HEK293 (cell line): Measurements from ENCODE around the gene ZNF229.
A peak's percentile ranks its signal among the peaks of the same experiment; 100 is the strongest.

Experiments used
- IKZF3 ChIP-seq: fragments of 450-650 bp; IDR thresholded peaks from 2 replicates; pipeline ENCODE4 v1.5.0; 2018; ENCODE audit warnings: missing biosample characterization, mild to moderate bottlenecking, missing genetic modification characterization, moderate library complexity
- KLF7 ChIP-seq: fragments of 450-650 bp; formaldehyde crosslinking; IDR thresholded peaks from 2 replicates; pipeline ENCODE4 v1.5.1; 2016; ENCODE audit warnings: missing biosample characterization, missing genetic modification characterization, borderline replicate concordance
- MEIS1 ChIP-seq: sonication (generic); formaldehyde crosslinking; IDR thresholded peaks from 2 replicates; pipeline ENCODE4 v1.8.1; 2022; ENCODE audit warnings: missing genetic modification reagents, mild to moderate bottlenecking, borderline replicate concordance
- OVOL3 ChIP-seq: fragments of 450-650 bp; formaldehyde crosslinking; IDR thresholded peaks from 2 replicates; pipeline ENCODE4 v1.5.1; 2016; ENCODE audit warnings: missing biosample characterization, missing genetic modification characterization
- REPIN1 ChIP-seq: fragments of 450-650 bp; formaldehyde crosslinking; IDR thresholded peaks from 2 replicates; pipeline ENCODE4 v1.5.1; 2017; ENCODE audit warnings: missing biosample characterization, missing genetic modification characterization, low read depth
- SP7 ChIP-seq: fragments of 450-650 bp; formaldehyde crosslinking; IDR thresholded peaks from 2 replicates; pipeline ENCODE4 v1.5.1; 2016; ENCODE audit warnings: missing biosample characterization, missing genetic modification characterization
- ZBTB20 ChIP-seq: fragments of 450-650 bp; formaldehyde crosslinking; IDR thresholded peaks from 2 replicates; pipeline ENCODE4 v1.5.1; 2016; ENCODE audit warnings: missing biosample characterization, missing genetic modification characterization
- ZBTB48 ChIP-seq: fragments of 450-650 bp; formaldehyde crosslinking; IDR thresholded peaks from 2 replicates; pipeline ENCODE4 v1.5.1; 2016; ENCODE audit warnings: missing biosample characterization, missing genetic modification characterization
- ZBTB8A ChIP-seq: fragments of 450-650 bp; formaldehyde crosslinking; IDR thresholded peaks from 2 replicates; pipeline ENCODE4 v1.5.1; 2016; ENCODE audit warnings: missing biosample characterization, missing genetic modification characterization
- ZFP37 ChIP-seq: fragments of 450-650 bp; formaldehyde crosslinking; IDR thresholded peaks from 2 replicates; pipeline ENCODE4 v1.5.1; 2016; ENCODE audit warnings: missing biosample characterization, missing genetic modification characterization
- ZNF10 ChIP-seq: fragments of 450-650 bp; formaldehyde crosslinking; IDR thresholded peaks from 2 replicates; pipeline ENCODE4 v1.5.1; 2017; ENCODE audit warnings: missing biosample characterization, missing genetic modification characterization
- ZNF155 ChIP-seq: fragments of 450-650 bp; formaldehyde crosslinking; IDR thresholded peaks from 2 replicates; pipeline ENCODE4 v1.5.1; 2016; ENCODE audit warnings: missing biosample characterization, missing genetic modification characterization
- ZNF16 ChIP-seq: fragments of 450-650 bp; formaldehyde crosslinking; IDR thresholded peaks from 2 replicates; pipeline ENCODE4 v1.5.1; 2016; ENCODE audit warnings: low read depth, missing biosample characterization, missing genetic modification characterization
- ZNF175 ChIP-seq: fragments of 450-650 bp; formaldehyde crosslinking; IDR thresholded peaks from 2 replicates; pipeline ENCODE4 v1.5.1; 2016; ENCODE audit warnings: missing biosample characterization, missing genetic modification characterization
- ZNF19 ChIP-seq: fragments of 450-650 bp; formaldehyde crosslinking; IDR thresholded peaks from 2 replicates; pipeline ENCODE4; 2016; ENCODE audit warnings: missing biosample characterization, missing genetic modification characterization, low read depth
- ZNF221 ChIP-seq: fragments of 450-650 bp; formaldehyde crosslinking; IDR thresholded peaks from 2 replicates; pipeline ENCODE4 v1.5.1; 2017; ENCODE audit warnings: missing biosample characterization, missing genetic modification characterization, borderline replicate concordance
- ZNF239 ChIP-seq: fragments of 450-650 bp; formaldehyde crosslinking; IDR thresholded peaks from 2 replicates; pipeline ENCODE4 v1.5.1; 2016; ENCODE audit warnings: missing biosample characterization, missing genetic modification characterization
- ZNF404 ChIP-seq: fragments of 450-650 bp; formaldehyde crosslinking; IDR thresholded peaks from 2 replicates; pipeline ENCODE4 v1.5.1; 2017; ENCODE audit warnings: missing biosample characterization, missing genetic modification characterization
- ZNF433 ChIP-seq: fragments of 450-650 bp; formaldehyde crosslinking; IDR thresholded peaks from 2 replicates; pipeline ENCODE4 v1.5.1; 2016; ENCODE audit warnings: missing biosample characterization, missing genetic modification characterization, low read depth
- ZNF501 ChIP-seq: fragments of 450-650 bp; formaldehyde crosslinking; IDR thresholded peaks from 2 replicates; pipeline ENCODE4 v1.5.1; 2016; ENCODE audit warnings: missing biosample characterization, missing genetic modification characterization
- ZNF571 ChIP-seq: fragments of 450-650 bp; formaldehyde crosslinking; IDR thresholded peaks from 2 replicates; pipeline ENCODE4 v1.5.0; 2017; ENCODE audit warnings: missing biosample characterization, missing genetic modification characterization
- ZNF677 ChIP-seq: fragments of 450-650 bp; IDR thresholded peaks from 2 replicates; pipeline ENCODE4 v1.5.0; 2018; ENCODE audit warnings: missing biosample characterization, mild to moderate bottlenecking, missing genetic modification characterization, moderate library complexity
- ZNF792 ChIP-seq: fragments of 450-650 bp; formaldehyde crosslinking; IDR thresholded peaks from 2 replicates; pipeline ENCODE4 v1.5.1; 2016; ENCODE audit warnings: missing biosample characterization, missing genetic modification characterization
- ZNF830 ChIP-seq: fragments of 450-650 bp; IDR thresholded peaks from 2 replicates; pipeline ENCODE4 v1.5.0; 2018; ENCODE audit warnings: missing biosample characterization, missing genetic modification characterization, low read depth, mild to moderate bottlenecking, moderate library complexity
- ZSCAN16 ChIP-seq: fragments of 450-650 bp; formaldehyde crosslinking; IDR thresholded peaks from 2 replicates; pipeline ENCODE4 v1.5.1; 2016; ENCODE audit warnings: missing biosample characterization, missing genetic modification characterization
- ZSCAN23 ChIP-seq: fragments of 450-650 bp; formaldehyde crosslinking; IDR thresholded peaks from 2 replicates; pipeline ENCODE4 v1.5.1; 2016; ENCODE audit warnings: missing biosample characterization, missing genetic modification characterization
- TF ChIP-seq, protein P1 (sequence below): fragments of 450-650 bp; formaldehyde crosslinking; IDR thresholded peaks from 2 replicates; pipeline ENCODE4 v1.5.1; 2016; ENCODE audit warnings: missing biosample characterization, missing genetic modification characterization
- TF ChIP-seq, protein P2 (sequence below): fragments of 450-650 bp; IDR thresholded peaks from 2 replicates; pipeline ENCODE4 v1.5.1; 2018; ENCODE audit warnings: missing biosample characterization, missing genetic modification characterization
- TF ChIP-seq, protein P3 (sequence below): fragments of 450-650 bp; formaldehyde crosslinking; IDR thresholded peaks from 2 replicates; pipeline ENCODE4 v1.5.1; 2016; ENCODE audit warnings: missing biosample characterization, missing genetic modification characterization
- TF ChIP-seq, protein P4 (sequence below): fragments of 450-650 bp; formaldehyde crosslinking; IDR thresholded peaks from 2 replicates; pipeline ENCODE4 v1.5.1; 2016; ENCODE audit warnings: missing biosample characterization, missing genetic modification characterization
- TF ChIP-seq, protein P5 (sequence below): fragments of 450-650 bp; formaldehyde crosslinking; IDR thresholded peaks from 2 replicates; pipeline ENCODE4 v1.5.1; 2016; ENCODE audit warnings: missing biosample characterization, missing genetic modification characterization

Gene ZNF229

DNA sequence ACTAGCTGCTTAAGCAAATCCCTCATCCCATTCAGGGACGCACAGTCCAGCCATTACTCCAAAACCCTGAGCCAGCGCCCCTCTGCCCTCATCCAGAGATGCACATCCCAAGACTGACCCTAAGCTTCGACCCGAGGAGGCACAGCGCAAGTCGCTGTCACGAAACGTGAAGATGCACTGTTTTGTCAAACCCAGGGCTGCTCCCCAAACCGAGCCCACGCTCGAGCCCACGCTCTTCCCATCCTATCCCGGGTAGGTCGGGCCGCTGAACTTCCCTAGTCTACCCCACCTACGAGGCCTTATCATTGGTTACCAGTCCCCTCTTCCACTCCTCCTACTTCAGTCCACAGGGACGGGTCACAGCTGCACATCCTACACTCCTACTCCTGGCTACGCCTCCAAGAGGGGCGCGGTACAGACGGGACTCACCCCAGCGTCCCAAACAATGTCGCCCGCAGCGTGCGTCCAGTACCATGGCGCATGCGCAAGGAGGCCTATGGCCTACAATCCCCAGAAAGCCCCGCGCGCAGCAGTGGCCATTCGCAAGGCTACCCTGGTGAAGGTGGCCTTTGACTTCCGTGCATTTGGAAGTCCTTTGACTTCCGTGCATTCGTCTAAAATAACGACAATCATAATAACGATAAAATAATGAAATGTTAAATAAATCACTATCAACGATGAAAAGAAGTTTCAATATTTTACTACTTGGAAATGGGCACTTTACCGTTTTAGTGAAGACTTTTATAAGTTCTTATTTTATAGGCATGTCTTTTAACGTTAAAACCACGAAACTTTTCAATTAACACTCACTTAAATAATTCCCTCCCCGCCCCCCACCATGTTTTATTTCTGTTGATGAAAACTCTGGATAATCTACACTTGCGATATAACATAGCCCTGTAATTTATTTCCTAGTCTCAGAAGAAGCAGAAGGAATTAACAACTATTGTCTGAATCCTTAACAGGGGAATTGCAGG lies 46.8 kb downstream of the ZNF229 start, which contains the start of gene ZNF285 (continued):
- TF ChIP-seq ZSCAN16 (tag by site-specific recombination) (no peak), ZBTB8A (tag by site-specific recombination) (no peak), ZNF19 (tag by site-specific recombination) (no peak), ZBTB20 (peak; percentile 72), ZNF433 (tag by site-specific recombination) (no peak), REPIN1 (tag by site-specific recombination) (no peak), ZSCAN23 (tag by site-specific recombination) (no peak), ZNF175 (tag by site-specific recombination) (no peak), ZNF830 (no peak), ZNF792 (tag by site-specific recombination) (no peak), MEIS1 (no peak), ZNF677 (tag by site-specific recombination) (no peak), ZFP37 (tag by site-specific recombination) (no peak), ZNF501 (tag by site-specific recombination) (no peak), ZNF221 (no peak), IKZF3 (tag by site-specific recombination) (no peak), ZNF16 (tag by site-specific recombination) (no peak), ZNF239 (tag by site-specific recombination) (no peak), ZNF571 (tag by site-specific recombination) (no peak), KLF7 (no peak), ZBTB48 (peak; percentile 63; the same call in 1 of the 2 replicates), ZNF10 (tag by site-specific recombination) (peak; percentile 75), SP7 (tag by site-specific recombination) (0 out of 2 replicates have a peak, but pooled peaks have one; percentile 19), ZNF155 (tag by site-specific recombination) (no peak), ZNF404 (tag by site-specific recombination) (no peak), OVOL3 (tag by site-specific recombination) (no peak)
- TF ChIP-seq, protein P1, sequence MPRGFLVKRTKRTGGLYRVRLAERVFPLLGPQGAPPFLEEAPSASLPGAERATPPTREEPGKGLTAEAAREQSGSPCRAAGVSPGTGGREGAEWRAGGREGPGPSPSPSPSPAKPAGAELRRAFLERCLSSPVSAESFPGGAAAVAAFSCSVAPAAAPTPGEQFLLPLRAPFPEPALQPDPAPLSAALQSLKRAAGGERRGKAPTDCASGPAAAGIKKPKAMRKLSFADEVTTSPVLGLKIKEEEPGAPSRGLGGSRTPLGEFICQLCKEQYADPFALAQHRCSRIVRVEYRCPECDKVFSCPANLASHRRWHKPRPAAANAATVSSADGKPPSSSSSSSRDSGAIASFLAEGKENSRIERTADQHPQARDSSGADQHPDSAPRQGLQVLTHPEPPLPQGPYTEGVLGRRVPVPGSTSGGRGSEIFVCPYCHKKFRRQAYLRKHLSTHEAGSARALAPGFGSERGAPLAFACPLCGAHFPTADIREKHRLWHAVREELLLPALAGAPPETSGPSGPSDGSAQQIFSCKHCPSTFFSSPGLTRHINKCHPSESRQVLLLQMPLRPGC (tag by site-specific recombination): no peak
- TF ChIP-seq, protein P2, sequence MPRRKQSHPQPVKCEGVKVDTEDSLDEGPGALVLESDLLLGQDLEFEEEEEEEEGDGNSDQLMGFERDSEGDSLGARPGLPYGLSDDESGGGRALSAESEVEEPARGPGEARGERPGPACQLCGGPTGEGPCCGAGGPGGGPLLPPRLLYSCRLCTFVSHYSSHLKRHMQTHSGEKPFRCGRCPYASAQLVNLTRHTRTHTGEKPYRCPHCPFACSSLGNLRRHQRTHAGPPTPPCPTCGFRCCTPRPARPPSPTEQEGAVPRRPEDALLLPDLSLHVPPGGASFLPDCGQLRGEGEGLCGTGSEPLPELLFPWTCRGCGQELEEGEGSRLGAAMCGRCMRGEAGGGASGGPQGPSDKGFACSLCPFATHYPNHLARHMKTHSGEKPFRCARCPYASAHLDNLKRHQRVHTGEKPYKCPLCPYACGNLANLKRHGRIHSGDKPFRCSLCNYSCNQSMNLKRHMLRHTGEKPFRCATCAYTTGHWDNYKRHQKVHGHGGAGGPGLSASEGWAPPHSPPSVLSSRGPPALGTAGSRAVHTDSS: peak; percentile 70
- TF ChIP-seq, protein P3, sequence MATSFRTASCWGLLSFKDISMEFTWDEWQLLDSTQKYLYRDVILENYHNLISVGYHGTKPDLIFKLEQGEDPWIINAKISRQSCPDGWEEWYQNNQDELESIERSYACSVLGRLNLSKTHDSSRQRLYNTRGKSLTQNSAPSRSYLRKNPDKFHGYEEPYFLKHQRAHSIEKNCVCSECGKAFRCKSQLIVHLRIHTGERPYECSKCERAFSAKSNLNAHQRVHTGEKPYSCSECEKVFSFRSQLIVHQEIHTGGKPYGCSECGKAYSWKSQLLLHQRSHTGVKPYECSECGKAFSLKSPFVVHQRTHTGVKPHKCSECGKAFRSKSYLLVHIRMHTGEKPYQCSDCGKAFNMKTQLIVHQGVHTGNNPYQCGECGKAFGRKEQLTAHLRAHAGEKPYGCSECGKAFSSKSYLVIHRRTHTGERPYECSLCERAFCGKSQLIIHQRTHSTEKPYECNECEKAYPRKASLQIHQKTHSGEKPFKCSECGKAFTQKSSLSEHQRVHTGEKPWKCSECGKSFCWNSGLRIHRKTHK (tag by site-specific recombination): no peak
- TF ChIP-seq, protein P4, sequence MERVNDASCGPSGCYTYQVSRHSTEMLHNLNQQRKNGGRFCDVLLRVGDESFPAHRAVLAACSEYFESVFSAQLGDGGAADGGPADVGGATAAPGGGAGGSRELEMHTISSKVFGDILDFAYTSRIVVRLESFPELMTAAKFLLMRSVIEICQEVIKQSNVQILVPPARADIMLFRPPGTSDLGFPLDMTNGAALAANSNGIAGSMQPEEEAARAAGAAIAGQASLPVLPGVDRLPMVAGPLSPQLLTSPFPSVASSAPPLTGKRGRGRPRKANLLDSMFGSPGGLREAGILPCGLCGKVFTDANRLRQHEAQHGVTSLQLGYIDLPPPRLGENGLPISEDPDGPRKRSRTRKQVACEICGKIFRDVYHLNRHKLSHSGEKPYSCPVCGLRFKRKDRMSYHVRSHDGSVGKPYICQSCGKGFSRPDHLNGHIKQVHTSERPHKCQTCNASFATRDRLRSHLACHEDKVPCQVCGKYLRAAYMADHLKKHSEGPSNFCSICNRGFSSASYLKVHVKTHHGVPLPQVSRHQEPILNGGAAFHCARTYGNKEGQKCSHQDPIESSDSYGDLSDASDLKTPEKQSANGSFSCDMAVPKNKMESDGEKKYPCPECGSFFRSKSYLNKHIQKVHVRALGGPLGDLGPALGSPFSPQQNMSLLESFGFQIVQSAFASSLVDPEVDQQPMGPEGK (tag by site-specific recombination): peak; percentile 76
- TF ChIP-seq, protein P5, sequence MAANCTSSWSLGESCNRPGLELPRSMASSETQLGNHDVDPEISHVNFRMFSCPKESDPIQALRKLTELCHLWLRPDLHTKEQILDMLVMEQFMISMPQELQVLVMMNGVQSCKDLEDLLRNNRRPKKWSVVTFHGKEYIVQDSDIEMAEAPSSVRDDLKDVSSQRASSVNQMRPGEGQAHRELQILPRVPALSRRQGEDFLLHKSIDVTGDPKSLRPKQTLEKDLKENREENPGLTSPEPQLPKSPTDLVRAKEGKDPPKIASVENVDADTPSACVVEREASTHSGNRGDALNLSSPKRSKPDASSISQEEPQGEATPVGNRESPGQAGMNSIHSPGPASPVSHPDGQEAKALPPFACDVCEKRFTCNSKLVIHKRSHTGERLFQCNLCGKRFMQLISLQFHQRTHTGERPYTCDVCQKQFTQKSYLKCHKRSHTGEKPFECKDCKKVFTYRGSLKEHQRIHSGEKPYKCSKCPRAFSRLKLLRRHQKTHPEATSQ (tag by site-specific recombination): no peak
